T-helper 1 cell treated with Interleukin-12 subunit alpha and Interleukin-12 subunit beta and Interleukin-4 antibody, amounts not matched to agents 30 μg/mL and 1 μg/mL, for 36 hours (primary cell): ENCODE data around the gene CCDC60.
"Not testable (repeated sequence)": the region's sequence is repeated elsewhere in the genome, so short reads cannot be mapped to it uniquely, and the experiment has no call there.

Experiments used
- H3K27ac Mint-ChIP-seq: one replicate; pipeline ENCODE4 v1.8.0; 2021; ENCODE audit warnings: mild to moderate bottlenecking, mixed read lengths
- H3K27me3 Mint-ChIP-seq: one replicate; pipeline ENCODE4 v1.8.0; 2021; ENCODE audit warnings: low read depth, mixed read lengths
- H3K36me3 Mint-ChIP-seq: one replicate; pipeline ENCODE4 v1.8.0; 2021; ENCODE audit warnings: low read depth, mixed read lengths
- H3K4me1 Mint-ChIP-seq: one replicate; pipeline ENCODE4 v1.8.0; 2021; ENCODE audit warnings: low read depth, mixed read lengths
- H3K4me3 Mint-ChIP-seq: one replicate; pipeline ENCODE4 v1.8.0; 2021; ENCODE audit warnings: mild to moderate bottlenecking, moderate library complexity, mixed read lengths
- H3K9me3 Mint-ChIP-seq: one replicate; pipeline ENCODE4 v1.8.0; 2021; ENCODE audit warnings: mixed read lengths

The CCDC60 gene

GRCh38 chr12:119319638-119320037 is 14.9 kb upstream of the CCDC60 start:
- H3K4me1 Mint-ChIP-seq: no peaks in the 10 kb centered on the region
- H3K4me3 Mint-ChIP-seq: no peak overlapping the region
- H3K27me3 Mint-ChIP-seq: peaks cover 4% of the 10 kb centered on the region
- no peak overlapping the region for H3K27ac Mint-ChIP-seq
- no peaks in the 10 kb centered on the region for H3K36me3 Mint-ChIP-seq
- H3K9me3 Mint-ChIP-seq: no peaks in the 10 kb centered on the region

GRCh38 chr12:119320678-119321077 is 13.9 kb upstream of the CCDC60 start:
- Mint-ChIP-seq H3K36me3 (no peaks in the 10 kb centered on the region), H3K4me3 (no peak overlapping the region), H3K27ac (no peak overlapping the region), H3K4me1 (no peaks in the 10 kb centered on the region), H3K27me3 (peaks cover 4% of the 10 kb centered on the region), H3K9me3 (no peaks in the 10 kb centered on the region)

GRCh38 chr12:119322301-119322723 is 12.2 kb upstream of the CCDC60 start:
- H3K4me1 Mint-ChIP-seq: no peaks in the 10 kb centered on the region
- no peak overlapping the region for H3K27ac Mint-ChIP-seq
- H3K27me3 Mint-ChIP-seq: peaks cover 4% of the 10 kb centered on the region
- no peak overlapping the region for H3K4me3 Mint-ChIP-seq
- H3K9me3 Mint-ChIP-seq: no peaks in the 10 kb centered on the region
- no peaks in the 10 kb centered on the region for H3K36me3 Mint-ChIP-seq

- Mint-ChIP-seq H3K36me3 (no peaks in the 10 kb centered on the region), H3K4me1 (no peaks in the 10 kb centered on the region), H3K27me3 (peaks cover 2% of the 10 kb centered on the region), H3K4me3 (no peak overlapping the region), H3K27ac (no peak overlapping the region), H3K9me3 (no peaks in the 10 kb centered on the region)
Observed at GRCh38 chr12:119325813-119326212, 8.7 kb upstream of the CCDC60 start.

- no peaks in the 10 kb centered on the region for H3K36me3 Mint-ChIP-seq
- H3K9me3 Mint-ChIP-seq: no peaks in the 10 kb centered on the region
- no peaks in the 10 kb centered on the region for H3K4me1 Mint-ChIP-seq
- H3K4me3 Mint-ChIP-seq: no peak overlapping the region
- no peaks in the 10 kb centered on the region for H3K27me3 Mint-ChIP-seq
- H3K27ac Mint-ChIP-seq: no peak overlapping the region
Observed at GRCh38 chr12:119326341-119326740, 8.2 kb upstream of the CCDC60 start.

GRCh38 chr12:119327471-119327870 is 7.1 kb upstream of the CCDC60 start:
- H3K27ac Mint-ChIP-seq: no peak overlapping the region
- H3K4me3 Mint-ChIP-seq: no peak overlapping the region
- H3K36me3 Mint-ChIP-seq: no peaks in the 10 kb centered on the region
- H3K9me3 Mint-ChIP-seq: no peaks in the 10 kb centered on the region
- H3K27me3 Mint-ChIP-seq: no peaks in the 10 kb centered on the region
- no peaks in the 10 kb centered on the region for H3K4me1 Mint-ChIP-seq

GRCh38 chr12:119328111-119328510 is 6.4 kb upstream of the CCDC60 start:
- Mint-ChIP-seq H3K4me3 (no peak overlapping the region), H3K9me3 (no peaks in the 10 kb centered on the region), H3K27ac (no peak overlapping the region), H3K36me3 (no peaks in the 10 kb centered on the region), H3K4me1 (no peaks in the 10 kb centered on the region), H3K27me3 (no peaks in the 10 kb centered on the region)

- Mint-ChIP-seq H3K9me3 (peaks cover 5% of the 10 kb centered on the region), H3K36me3 (no peaks in the 10 kb centered on the region), H3K27me3 (peaks cover 6% of the 10 kb centered on the region), H3K4me3 (no peak overlapping the region), H3K4me1 (no peaks in the 10 kb centered on the region), H3K27ac (no peak overlapping the region)
Observed at GRCh38 chr12:119338593-119339363, 4.2 kb downstream of the CCDC60 start.

GRCh38 chr12:119340578-119340977 is 6.0 kb downstream of the CCDC60 start:
- H3K4me3 Mint-ChIP-seq: no peak overlapping the region
- no peaks in the 10 kb centered on the region for H3K27me3 Mint-ChIP-seq
- H3K9me3 Mint-ChIP-seq: peaks cover 5% of the 10 kb centered on the region
- no peaks in the 10 kb centered on the region for H3K4me1 Mint-ChIP-seq
- H3K27ac Mint-ChIP-seq: no peak overlapping the region
- H3K36me3 Mint-ChIP-seq: no peaks in the 10 kb centered on the region

- Mint-ChIP-seq H3K9me3 (peaks cover 5% of the 10 kb centered on the region), H3K4me1 (no peaks in the 10 kb centered on the region), H3K27me3 (no peaks in the 10 kb centered on the region), H3K4me3 (no peak overlapping the region), H3K36me3 (no peaks in the 10 kb centered on the region), H3K27ac (no peak overlapping the region)
Observed at GRCh38 chr12:119341020-119341419, 6.5 kb downstream of the CCDC60 start.

- Mint-ChIP-seq H3K27ac (no peak overlapping the region), H3K9me3 (peaks cover 5% of the 10 kb centered on the region), H3K4me3 (no peak overlapping the region), H3K4me1 (no peaks in the 10 kb centered on the region), H3K36me3 (no peaks in the 10 kb centered on the region), H3K27me3 (no peaks in the 10 kb centered on the region)
Observed at GRCh38 chr12:119341988-119342387, 7.5 kb downstream of the CCDC60 start.

GRCh38 chr12:119343130-119343529 is 8.6 kb downstream of the CCDC60 start:
- H3K4me1 Mint-ChIP-seq: no peaks in the 10 kb centered on the region
- no peak overlapping the region for H3K4me3 Mint-ChIP-seq
- H3K27ac Mint-ChIP-seq: no peak overlapping the region
- no peaks in the 10 kb centered on the region for H3K27me3 Mint-ChIP-seq
- H3K9me3 Mint-ChIP-seq: peaks cover 5% of the 10 kb centered on the region
- H3K36me3 Mint-ChIP-seq: no peaks in the 10 kb centered on the region

- no peak overlapping the region for H3K4me3 Mint-ChIP-seq
- H3K27ac Mint-ChIP-seq: no peak overlapping the region
- H3K36me3 Mint-ChIP-seq: no peaks in the 10 kb centered on the region
- no peaks in the 10 kb centered on the region for H3K4me1 Mint-ChIP-seq
- H3K27me3 Mint-ChIP-seq: no peaks in the 10 kb centered on the region
- H3K9me3 Mint-ChIP-seq: peaks cover 24% of the 10 kb centered on the region
Observed at GRCh38 chr12:119354172-119354571, 19.6 kb downstream of the CCDC60 start.

GRCh38 chr12:119360366-119360765 is 25.8 kb downstream of the CCDC60 start:
- H3K36me3 Mint-ChIP-seq, H3K9me3 Mint-ChIP-seq, H3K27me3 Mint-ChIP-seq, H3K4me1 Mint-ChIP-seq, H3K27ac Mint-ChIP-seq, H3K4me3 Mint-ChIP-seq: not testable (repeated sequence)

- Mint-ChIP-seq H3K9me3 (peaks cover 5% of the 10 kb centered on the region), H3K27ac (no peak overlapping the region), H3K4me3 (no peak overlapping the region), H3K36me3 (no peaks in the 10 kb centered on the region), H3K27me3 (no peaks in the 10 kb centered on the region), H3K4me1 (no peaks in the 10 kb centered on the region)
Observed at GRCh38 chr12:119363037-119363436, 28.5 kb downstream of the CCDC60 start.

- Mint-ChIP-seq H3K36me3 (no peaks in the 10 kb centered on the region), H3K4me1 (no peaks in the 10 kb centered on the region), H3K27ac (no peak overlapping the region), H3K4me3 (no peak overlapping the region), H3K9me3 (peaks cover 2% of the 10 kb centered on the region), H3K27me3 (no peaks in the 10 kb centered on the region)
Observed at GRCh38 chr12:119363490-119363889, 29.0 kb downstream of the CCDC60 start.
